C4-2B (cell line): ENCODE results near the gene GMDS.

Source experiments
- ZFX ChIP-seq: fragments of 450-650 bp; IDR thresholded peaks from 2 replicates; pipeline ENCODE4 v1.6.1; 2017
- TF ChIP-seq, protein P1 (sequence below): fragments of 450-650 bp; conservative IDR thresholded peaks from 2 replicates; pipeline ENCODE4 v1.5.1; 2017; ENCODE audit warnings: mild to moderate bottlenecking

DNA sequence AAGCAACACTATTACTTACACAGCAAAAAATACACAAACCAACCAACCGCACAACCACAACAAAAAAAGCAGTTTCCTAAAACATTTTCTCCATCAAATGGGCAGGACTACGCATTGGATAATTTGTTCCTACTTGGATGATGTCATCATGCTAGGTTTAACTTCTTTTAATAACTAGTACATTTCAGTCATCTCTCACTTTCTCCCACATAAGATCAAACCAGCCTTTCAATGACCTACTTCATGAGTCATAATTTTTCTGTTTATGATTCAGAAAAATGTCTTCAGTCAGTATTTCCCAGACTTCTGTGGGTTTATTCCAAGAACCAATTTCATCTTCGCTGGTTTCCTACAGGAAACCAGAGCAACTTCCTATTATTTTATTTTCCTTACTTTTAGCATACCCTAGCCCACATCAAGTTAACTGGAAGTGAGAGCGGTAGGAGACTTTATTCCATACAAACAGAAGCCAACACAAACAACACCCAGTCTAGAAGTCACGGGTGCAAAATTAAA, 134.2 kb downstream of the GMDS start:
- TF ChIP-seq, protein P1, sequence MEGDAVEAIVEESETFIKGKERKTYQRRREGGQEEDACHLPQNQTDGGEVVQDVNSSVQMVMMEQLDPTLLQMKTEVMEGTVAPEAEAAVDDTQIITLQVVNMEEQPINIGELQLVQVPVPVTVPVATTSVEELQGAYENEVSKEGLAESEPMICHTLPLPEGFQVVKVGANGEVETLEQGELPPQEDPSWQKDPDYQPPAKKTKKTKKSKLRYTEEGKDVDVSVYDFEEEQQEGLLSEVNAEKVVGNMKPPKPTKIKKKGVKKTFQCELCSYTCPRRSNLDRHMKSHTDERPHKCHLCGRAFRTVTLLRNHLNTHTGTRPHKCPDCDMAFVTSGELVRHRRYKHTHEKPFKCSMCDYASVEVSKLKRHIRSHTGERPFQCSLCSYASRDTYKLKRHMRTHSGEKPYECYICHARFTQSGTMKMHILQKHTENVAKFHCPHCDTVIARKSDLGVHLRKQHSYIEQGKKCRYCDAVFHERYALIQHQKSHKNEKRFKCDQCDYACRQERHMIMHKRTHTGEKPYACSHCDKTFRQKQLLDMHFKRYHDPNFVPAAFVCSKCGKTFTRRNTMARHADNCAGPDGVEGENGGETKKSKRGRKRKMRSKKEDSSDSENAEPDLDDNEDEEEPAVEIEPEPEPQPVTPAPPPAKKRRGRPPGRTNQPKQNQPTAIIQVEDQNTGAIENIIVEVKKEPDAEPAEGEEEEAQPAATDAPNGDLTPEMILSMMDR, result no peak
- TF ChIP-seq ZFX, result no peak
